Adrenal gland (tissue), 12 donors: ENCODE measurements around the gene RMND5B. TPM values are rescaled to one million over a fixed set of nuclear protein-coding genes. Genes with fewer than 3 reads are reported as not detected.
"Not testable (repeated sequence)": the region's sequence is repeated elsewhere in the genome, so short reads cannot be mapped to it uniquely, and the experiment has no call there.

Experiments used
- DNase-seq, 7 donors: peaks; one replicate each; pipeline ENCODE4 v3.0.0-alpha.2; 2019 to 2020
- H3K27ac ChIP-seq, 5 donors: fragments of 200-600 bp; sonication (generic) in 4 of 5; 1 replicate in 3 of 5; 2 replicates in 2 of 5; pipeline versions ENCODE4 v1.5.1 to v1.8.0; 2016 to 2020; ENCODE audit warnings: mild to moderate bottlenecking in 1 of 5
- H3K27me3 ChIP-seq: fragments of 200-600 bp; 2 replicates; pipeline ENCODE4 v1.8.0; 2021
- H3K36me3 ChIP-seq, 2 donors: fragments of 200-600 bp; replicated peaks in 1 of 2; 1 replicate in 1 of 2; 2 replicates in 1 of 2; pipeline versions ENCODE4 v1.5.1 to v1.8.0; 2018 to 2022
- H3K4me1 ChIP-seq, 2 donors: fragments of 200-600 bp; replicated peaks in 1 of 2; 1 replicate in 1 of 2; 2 replicates in 1 of 2; pipeline versions ENCODE4 v1.5.1 to v1.8.0; 2018 to 2021
- H3K4me3 ChIP-seq, 4 donors: fragments of 200-600 bp; sonication (generic) in 3 of 4; one replicate each; pipeline ENCODE4 v1.5.1; 2016 to 2018
- H3K9me3 ChIP-seq, 3 donors: fragments of 200-600 bp; sonication (generic) in 1 of 3; replicated peaks in 1 of 3; 1 replicate in 2 of 3; 2 replicates in 1 of 3; pipeline versions ENCODE4 v1.5.1 to v1.8.0; 2016 to 2021
- POLR2A ChIP-seq, 2 donors: fragments of 450-650 bp; IDR thresholded peaks; one replicate each; pipeline ENCODE4 v1.6.1; 2017; ENCODE audit warnings: antibody characterized with exemption in 2 of 2, mild to moderate bottlenecking in 2 of 2, moderate library complexity in 1 of 2
- WGBS, 4 donors: extraction: QIAGEN DNeasy Blood & Tissue Kit in 2 of 4; methylation state at CpG; one replicate each; pipeline versions ENCODE4 v1.1.5 to v1.1.7; 2013 to 2017; 5-methylcytosine and 5-hydroxymethylcytosine counted together
- intact Hi-C, 2 donors: fragments of 100-400 bp; cut with DNase I; formaldehyde crosslinking; loops; one replicate each; pipeline versions ENCODE4 v1.14.1 to v1.15.0; 2022 to 2023
- polyA plus RNA-seq, 3 donors: library from polyadenylated mRNA; stranded (reverse); fragments of 200-250 nt in 2 of 3; fragments of 350-450 nt in 1 of 3; fragmentation: Illumina TruSeq in 1 of 3; extraction: RNeasy Lipid Tissue Mini Kit (QIAGEN cat#74804) in 1 of 3; gene quantifications; one replicate each; pipeline ENCODE4 v1.2.3, GENCODE V29; 2013 to 2014
- total RNA-seq, 9 donors: library from RNA; depleted of rRNA in 4 of 9; stranded (reverse); fragments of >200 nt in 4 of 9; fragments of 120-200 nt in 1 of 9; fragmentation: NEBNext Ultra II Directional in 1 of 9; extraction: Animal tissue kit (Norgen Biotek cat#: 25700) in 1 of 9; gene quantifications; one replicate each; pipeline versions ENCODE4 v1.1.0 to v1.2.4, GENCODE V29; 2013 to 2023
- TF ChIP-seq, protein P1 (sequence below), 6 experiments: fragments of 450-650 bp in 4 of 6; fragments of 200-600 bp in 2 of 6; sonication (generic) in 1 of 6; IDR thresholded peaks; 1 replicate in 5 of 6; 2 replicates in 1 of 6; pipeline versions ENCODE4 v1.5.1 to v1.8.0; 2016 to 2021; ENCODE audit warnings: antibody characterized with exemption in 6 of 6, mild to moderate bottlenecking in 2 of 6, moderate library complexity in 1 of 6
- donor health status: healthy with polysubstance abuse.
- donor health status: Bipolar disorder and iron deficiency.
- donor health status: DM: yes; HTN: yes; CAD: no.
- donor health status: DM: no; HTN: no; CAD: no.
- donor health status: DM: no; HTN: no; CAD: no.
- donor health status: DM: yes; HTN: yes; CAD: no.

Gene RMND5B
- total and polyA plus RNA-seq, 12 donors, result 28.1 to 51.4 (median 37.0) TPM

DNA sequence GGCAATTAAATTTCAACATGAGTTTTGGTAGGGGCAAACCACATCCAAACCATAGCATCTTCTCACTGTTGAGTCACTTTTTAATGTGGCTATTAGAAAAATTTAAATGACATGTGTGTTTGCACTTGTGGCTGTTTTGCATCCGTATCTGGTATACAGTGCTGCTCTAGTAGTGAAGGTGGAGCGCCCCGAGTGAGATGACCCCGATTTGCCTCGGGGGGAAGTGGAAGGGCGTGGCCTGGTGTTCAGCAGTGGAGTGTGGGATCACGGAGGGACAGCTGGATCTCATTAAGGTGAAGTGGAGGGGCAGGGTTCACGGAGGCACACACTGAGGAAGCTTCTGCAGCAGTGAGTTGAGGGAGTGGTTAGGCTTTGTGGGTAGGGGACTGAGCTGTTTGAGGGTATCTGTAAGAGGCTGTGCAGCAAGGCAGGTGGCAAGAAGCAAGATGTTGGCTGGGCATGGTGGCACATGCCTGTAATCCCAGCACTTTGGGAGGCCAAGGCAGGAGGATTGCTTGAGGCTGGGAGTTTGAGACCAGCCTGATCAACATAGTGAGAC lies 62.5 kb downstream of the RMND5B start:
- intact Hi-C loops, result no loop called here
- DNase-seq, result no peak
- H3K4me3 ChIP-seq, result no peak overlapping the region
- H3K27me3 ChIP-seq, result no peaks in the 10 kb centered on the region
- no peak overlapping the region for H3K27ac ChIP-seq
- TF ChIP-seq POLR2A (IDR thresholded peaks at IDR 0.05), result no peak
- TF ChIP-seq, protein P1, sequence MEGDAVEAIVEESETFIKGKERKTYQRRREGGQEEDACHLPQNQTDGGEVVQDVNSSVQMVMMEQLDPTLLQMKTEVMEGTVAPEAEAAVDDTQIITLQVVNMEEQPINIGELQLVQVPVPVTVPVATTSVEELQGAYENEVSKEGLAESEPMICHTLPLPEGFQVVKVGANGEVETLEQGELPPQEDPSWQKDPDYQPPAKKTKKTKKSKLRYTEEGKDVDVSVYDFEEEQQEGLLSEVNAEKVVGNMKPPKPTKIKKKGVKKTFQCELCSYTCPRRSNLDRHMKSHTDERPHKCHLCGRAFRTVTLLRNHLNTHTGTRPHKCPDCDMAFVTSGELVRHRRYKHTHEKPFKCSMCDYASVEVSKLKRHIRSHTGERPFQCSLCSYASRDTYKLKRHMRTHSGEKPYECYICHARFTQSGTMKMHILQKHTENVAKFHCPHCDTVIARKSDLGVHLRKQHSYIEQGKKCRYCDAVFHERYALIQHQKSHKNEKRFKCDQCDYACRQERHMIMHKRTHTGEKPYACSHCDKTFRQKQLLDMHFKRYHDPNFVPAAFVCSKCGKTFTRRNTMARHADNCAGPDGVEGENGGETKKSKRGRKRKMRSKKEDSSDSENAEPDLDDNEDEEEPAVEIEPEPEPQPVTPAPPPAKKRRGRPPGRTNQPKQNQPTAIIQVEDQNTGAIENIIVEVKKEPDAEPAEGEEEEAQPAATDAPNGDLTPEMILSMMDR (IDR thresholded peaks at IDR 0.05), result no peak
- 75 to 86% (median 77%) methylated on average over 8 of the region's 8 CpGs for WGBS, 4 donors
- H3K36me3 ChIP-seq, result no peaks in the 10 kb centered on the region
- H3K9me3 ChIP-seq, result no peaks in the 10 kb centered on the region
- no peaks in the 10 kb centered on the region for H3K4me1 ChIP-seq

DNA sequence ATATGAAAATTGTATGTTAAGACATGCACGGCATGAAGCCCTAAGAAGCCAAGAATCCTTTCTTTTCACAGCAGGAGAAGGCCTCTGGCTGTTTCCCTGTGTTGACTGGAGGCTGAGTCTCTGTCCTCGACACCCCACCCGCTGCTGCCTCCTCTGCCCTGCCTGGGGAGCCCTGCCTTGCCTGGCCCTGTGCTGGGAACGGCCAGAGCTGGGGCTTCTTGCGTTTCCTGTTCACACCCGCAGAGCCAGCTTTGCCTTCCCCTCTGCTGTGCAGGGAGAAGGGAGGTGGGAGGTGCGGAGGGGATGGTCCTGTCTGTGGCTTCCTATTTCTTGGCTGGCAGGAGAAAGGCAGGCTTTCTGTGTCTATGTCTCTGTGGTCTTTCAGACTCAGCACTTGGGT lies 63.2 kb downstream of the RMND5B start:
- H3K27ac ChIP-seq, result no peak overlapping the region
- TF ChIP-seq POLR2A (IDR thresholded peaks at IDR 0.05), result no peak
- TF ChIP-seq, protein P1 (IDR thresholded peaks at IDR 0.05), result no peak
- no peaks in the 10 kb centered on the region for H3K27me3 ChIP-seq
- H3K4me3 ChIP-seq, result no peak overlapping the region
- H3K4me1 ChIP-seq, result no peaks in the 10 kb centered on the region
- DNase-seq, result no peak
- 42 to 76% (median 49%) methylated on average over 3 to 7 of the region's 7 CpGs for WGBS, 4 donors
- H3K9me3 ChIP-seq, result no peaks in the 10 kb centered on the region
- H3K36me3 ChIP-seq, result no peaks in the 10 kb centered on the region
- intact Hi-C loops, result no loop called here

DNA sequence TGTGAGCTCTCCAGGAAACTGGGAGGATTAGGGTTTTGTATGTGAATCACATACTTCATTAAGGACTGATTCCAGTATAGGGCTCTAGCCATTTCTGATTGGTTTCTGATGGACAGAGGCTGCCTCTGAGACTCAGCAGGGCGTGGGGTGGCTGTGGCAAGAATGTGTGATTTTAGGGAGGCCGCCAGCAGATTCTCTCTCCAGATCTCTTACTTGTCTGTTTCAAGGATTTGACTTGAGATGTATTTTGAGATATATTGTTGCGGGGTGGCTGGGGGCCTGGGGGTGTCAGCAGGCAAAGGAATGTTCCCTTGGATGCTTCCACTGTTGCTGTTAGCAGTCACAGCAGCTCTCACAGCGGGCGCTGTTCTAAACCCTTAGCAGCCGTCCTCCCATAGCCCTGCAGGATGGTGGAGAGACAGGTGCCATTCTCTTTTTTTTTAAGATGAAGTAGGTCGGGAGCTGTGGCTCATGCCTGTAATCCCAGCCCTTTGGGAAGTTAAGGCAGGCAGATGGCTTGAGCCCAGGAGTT lies 65.5 kb downstream of the RMND5B start:
- TF ChIP-seq, protein P1 (IDR thresholded peaks at IDR 0.05), result no peak
- TF ChIP-seq POLR2A (IDR thresholded peaks at IDR 0.05), result no peak
- no peaks in the 10 kb centered on the region for H3K4me1 ChIP-seq
- WGBS, 4 donors, result 81 to 85% (median 84%) methylated on average over 6 to 7 of the region's 7 CpGs
- no peaks in the 10 kb centered on the region for H3K36me3 ChIP-seq
- DNase-seq, result no peak
- no peak overlapping the region for H3K4me3 ChIP-seq
- H3K27me3 ChIP-seq, result no peaks in the 10 kb centered on the region
- intact Hi-C loops, result no loop called here
- no peaks in the 10 kb centered on the region for H3K9me3 ChIP-seq
- no peak overlapping the region for H3K27ac ChIP-seq

DNA sequence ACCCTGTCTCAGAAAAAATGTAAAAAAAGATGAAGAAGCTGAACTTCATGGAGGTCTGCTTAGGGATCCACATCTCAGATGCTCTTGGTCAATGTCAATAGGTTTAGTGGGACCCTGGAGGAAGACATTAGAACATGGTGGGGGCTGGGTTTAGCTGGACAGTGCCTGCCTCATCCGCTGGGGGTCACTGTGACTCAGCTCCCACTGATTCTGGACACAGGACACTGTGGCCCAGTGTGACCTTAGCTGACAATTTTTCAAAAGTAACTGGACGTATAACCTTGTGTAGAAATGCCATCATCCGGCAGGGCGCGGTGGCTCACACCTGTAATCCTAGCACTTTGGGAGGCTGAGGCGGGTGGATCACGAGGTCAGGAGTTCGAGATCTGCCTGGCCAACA lies 66.2 kb downstream of the RMND5B start:
- peak in 4 of 7 donors; percentile 40 to 68 (median 56) for DNase-seq
- WGBS, 4 donors, result 37 to 67% (median 48%) methylated on average over 7 to 8 of the region's 8 CpGs
- no peaks in the 10 kb centered on the region for H3K9me3 ChIP-seq
- intact Hi-C loops, result no loop called here
- H3K27me3 ChIP-seq, result no peaks in the 10 kb centered on the region
- H3K4me3 ChIP-seq, result no peak overlapping the region
- H3K27ac ChIP-seq, result no peak overlapping the region
- TF ChIP-seq POLR2A (IDR thresholded peaks at IDR 0.05), result no peak
- TF ChIP-seq, protein P1 (IDR thresholded peaks at IDR 0.05), result peak in 5 of 6 experiments; percentile 33 to 57 (median 43)
- no peaks in the 10 kb centered on the region for H3K36me3 ChIP-seq
- peaks cover 0 to 5% of the 10 kb centered on the region in 2 donors for H3K4me1 ChIP-seq

DNA sequence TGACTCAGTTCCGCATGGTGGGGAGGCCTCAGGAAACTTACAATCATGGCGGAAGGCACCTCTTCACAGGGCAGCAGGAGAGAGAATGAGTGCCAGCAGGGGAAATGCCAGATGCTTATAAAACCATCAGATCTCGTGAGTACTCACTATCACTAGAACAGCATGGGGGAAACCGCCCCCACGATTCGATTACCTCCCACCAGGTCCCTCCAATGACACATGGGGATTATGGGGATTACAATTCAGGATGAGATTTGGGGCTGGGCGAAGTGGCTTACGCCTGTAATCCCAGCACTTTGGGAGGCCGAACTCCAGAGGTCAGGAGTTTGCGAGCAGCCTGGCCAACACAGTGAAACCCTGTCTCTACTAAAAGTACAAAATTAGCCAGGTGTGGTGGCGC lies 67.3 kb downstream of the RMND5B start:
- H3K36me3 ChIP-seq, H3K9me3 ChIP-seq, H3K27me3 ChIP-seq, H3K4me1 ChIP-seq, H3K4me3 ChIP-seq, intact Hi-C loops, DNase-seq, H3K27ac ChIP-seq: not testable (repeated sequence)
- 81 to 90% (median 87%) methylated on average over 10 to 11 of the region's 11 CpGs for WGBS, 4 donors
